ENCODE results near the gene DIP2C. TPM values are rescaled to one million over a fixed set of nuclear protein-coding genes. Genes with fewer than 3 reads are reported as not detected.
A peak's percentile ranks its signal among the peaks of the same experiment; 100 is the strongest.

The DIP2C gene
- polyA plus RNA-seq, 3 donors, result 0.11 TPM; not detected in 2

- Histone ChIP-seq H3K27ac (ENCODE audit: low read depth in 1 of 2, low read length in 2 of 2) (no peak overlapping the region), H3K4me3 (replicated peaks in 1 of 3; ENCODE audit: low read depth in 2 of 3, low read length in 3 of 3) (no peak overlapping the region), H3K36me3 (replicated peaks in 1 of 2; ENCODE audit: control insufficient read depth in 1 of 2, insufficient read depth in 2 of 2, low read length in 2 of 2) (no peaks in the 10 kb centered on the region), H3K79me2 (ENCODE audit: insufficient read depth, low read length) (no peaks in the 10 kb centered on the region), H3K9me3 (replicated peaks in 1 of 2; ENCODE audit: control insufficient read depth in 1 of 2, insufficient read depth in 1 of 2, low read length in 2 of 2) (no peaks in the 10 kb centered on the region), H3K27me3 (ENCODE audit: control insufficient read depth in 2 of 2, insufficient read depth in 2 of 2, low read length in 2 of 2) (no peaks in the 10 kb centered on the region), H3K4me1 (ENCODE audit: control insufficient read depth in 1 of 2, insufficient read depth in 2 of 2, low read length in 2 of 2) (peaks cover 27% of the 10 kb centered on the region in 2 donors), H3K4me2 (replicated peaks; ENCODE audit: extremely low read depth, low read length, poor library complexity, severe bottlenecking) (no peak overlapping the region), H4K20me1 (ENCODE audit: insufficient read depth, low read length) (no peaks in the 10 kb centered on the region), H3K9ac (ENCODE audit: insufficient read depth, low read length, poor library complexity, severe bottlenecking) (no peak overlapping the region), H2AFZ (ENCODE audit: insufficient read depth, low read depth, low read length, poor library complexity, severe bottlenecking) (no peak overlapping the region)
- Mint-ChIP-seq H3K4me3 (no peak overlapping the region), H3K36me3 (no peaks in the 10 kb centered on the region), H3K9me3 (peaks cover 0 to 4% (median 0%) of the 10 kb centered on the region in 7 donors), H3K27ac (peak overlapping the region in 4 of 7 donors; percentile 37 to 67 (median 59)), H3K4me1 (peaks cover 28% of the 10 kb centered on the region), H3K27me3 (ENCODE audit: low read depth in 3 of 3) (peaks cover 0 to 5% (median 4%) of the 10 kb centered on the region in 3 donors)
- 97% methylated on average over 11 of the region's 13 CpGs for WGBS (ENCODE audit: insufficient coverage)
- TF ChIP-seq CTCF (IDR thresholded peaks at IDR 0.05), result no peak
- intact Hi-C loops (cut with micrococcal nuclease), result no loop called here
- no peak for DNase-seq
Observed at GRCh38 chr10:388661-389045, 300.8 kb downstream of the DIP2C start.

GRCh38 chr10:387909-388660 lies 301.4 kb downstream of the DIP2C start:
- peak overlapping the region; percentile 7 for H3K9ac ChIP-seq (ENCODE audit: insufficient read depth, low read length, poor library complexity, severe bottlenecking)
- Mint-ChIP-seq H3K4me3 (peak overlapping the region; percentile 51 to 70), H3K27ac (peak overlapping the region in 3 of 7 donors; percentile 37 to 67 (median 52)), H3K9me3 (peaks cover 0 to 2% (median 0%) of the 10 kb centered on the region in 7 donors), H3K36me3 (no peaks in the 10 kb centered on the region), H3K4me1 (peaks cover 28% of the 10 kb centered on the region), H3K27me3 (ENCODE audit: low read depth in 3 of 3) (peaks cover 1 to 7% (median 2%) of the 10 kb centered on the region in 3 donors)
- no peak for TF ChIP-seq CTCF (IDR thresholded peaks at IDR 0.05)
- H3K79me2 ChIP-seq (ENCODE audit: insufficient read depth, low read length), result no peaks in the 10 kb centered on the region
- H3K4me1 ChIP-seq (ENCODE audit: control insufficient read depth in 1 of 2, insufficient read depth in 2 of 2, low read length in 2 of 2), result peaks cover 27% of the 10 kb centered on the region in 2 donors
- 21% methylated on average over 8 of the region's 16 CpGs for WGBS (ENCODE audit: insufficient coverage)
- H4K20me1 ChIP-seq (ENCODE audit: insufficient read depth, low read length), result no peaks in the 10 kb centered on the region
- intact Hi-C loops (cut with micrococcal nuclease), result no loop called here
- peak overlapping the region in 1 of 2 donors; percentile 36 for H3K27ac ChIP-seq (ENCODE audit: low read depth in 1 of 2, low read length in 2 of 2)
- no peak overlapping the region for H2AFZ ChIP-seq (ENCODE audit: insufficient read depth, low read depth, low read length, poor library complexity, severe bottlenecking)
- H3K4me2 ChIP-seq (replicated peaks; ENCODE audit: extremely low read depth, low read length, poor library complexity, severe bottlenecking), result peak overlapping the region; percentile 36
- H3K27me3 ChIP-seq (ENCODE audit: control insufficient read depth in 2 of 2, insufficient read depth in 2 of 2, low read length in 2 of 2), result no peaks in the 10 kb centered on the region
- H3K4me3 ChIP-seq (replicated peaks in 1 of 3; ENCODE audit: low read depth in 2 of 3, low read length in 3 of 3), result peak overlapping the region in 1 of 3 experiments; percentile 32
- DNase-seq, result peak; percentile 29 to 53 (median 34)
- no peaks in the 10 kb centered on the region for H3K9me3 ChIP-seq (replicated peaks in 1 of 2; ENCODE audit: control insufficient read depth in 1 of 2, insufficient read depth in 1 of 2, low read length in 2 of 2)
- no peaks in the 10 kb centered on the region for H3K36me3 ChIP-seq (replicated peaks in 1 of 2; ENCODE audit: control insufficient read depth in 1 of 2, insufficient read depth in 2 of 2, low read length in 2 of 2)

All from CD14-positive monocyte (primary cell).